Iris pigment epithelial cell (primary cell): ENCODE measurements around the gene ECEL1.
"Not testable (repeated sequence)": the region's sequence is repeated elsewhere in the genome, so short reads cannot be mapped to it uniquely, and the experiment has no call there.

Experiments
- DNase-seq: peaks from one replicate; pipeline ENCODE4 v3.0.0-alpha.2; 2011; ENCODE audit warnings: low read depth

The ECEL1 gene

GRCh38 chr2:232458661-232459418 is 28.8 kb downstream of the ECEL1 start:
- no peak for DNase-seq

GRCh38 chr2:232458051-232458660 is 29.5 kb downstream of the ECEL1 start:
- no peak for DNase-seq

- no peak for DNase-seq
Measured at GRCh38 chr2:232457121-232458011, 30.3 kb downstream of the ECEL1 start.

- DNase-seq: no peak
Measured at GRCh38 chr2:232456296-232457120, 31.1 kb downstream of the ECEL1 start.

GRCh38 chr2:232455426-232456255 is 32.0 kb downstream of the ECEL1 start, which contains the start of gene ALPI:
Gene ALPI (plus strand): TSS chr2:232456153. CDS start chr2:232456200, 47 bp downstream.
- DNase-seq: peak; percentile 13

GRCh38 chr2:232454630-232455029 is 33.0 kb downstream of the ECEL1 start:
- no peak for DNase-seq

- not testable (repeated sequence) for DNase-seq
Measured at GRCh38 chr2:232451645-232452044, 36.0 kb downstream of the ECEL1 start.

- DNase-seq: no peak
Measured at GRCh38 chr2:232449964-232450363, 37.7 kb downstream of the ECEL1 start.

GRCh38 chr2:232448304-232448690 is 39.3 kb downstream of the ECEL1 start:
- no peak for DNase-seq

GRCh38 chr2:232447638-232448303 is 39.9 kb downstream of the ECEL1 start:
- DNase-seq: no peak

- DNase-seq: no peak
Measured at GRCh38 chr2:232447091-232447620, 40.5 kb downstream of the ECEL1 start.

GRCh38 chr2:232446266-232446777 is 41.3 kb downstream of the ECEL1 start:
- not testable (repeated sequence) for DNase-seq

GRCh38 chr2:232445149-232445885 is 42.3 kb downstream of the ECEL1 start:
- not testable (repeated sequence) for DNase-seq

- peak; percentile 71 for DNase-seq
Measured at GRCh38 chr2:232444409-232445148, 43.1 kb downstream of the ECEL1 start.

GRCh38 chr2:232443669-232444408 is 43.8 kb downstream of the ECEL1 start:
- not testable (repeated sequence) for DNase-seq

GRCh38 chr2:232443047-232443446 is 44.6 kb downstream of the ECEL1 start:
- not testable (repeated sequence) for DNase-seq

- DNase-seq: not testable (repeated sequence)
Measured at GRCh38 chr2:232442431-232442830, 45.2 kb downstream of the ECEL1 start.
